NOMO-1 (cell line): ENCODE data around the gene EPSTI1.

Experiments used
- DNase-seq, 2 experiments: peaks; one replicate each; lab custom pipeline; 2025; ENCODE audit not compliant: unreplicated experiment in 2 of 2; lab: John Stamatoyannopoulos, UW

The EPSTI1 gene

GRCh38 chr13:42976066-42976465 lies 16.0 kb downstream of the EPSTI1 start:
- no peak for DNase-seq

GRCh38 chr13:42973581-42973980 lies 18.5 kb downstream of the EPSTI1 start:
- no peak for DNase-seq

GRCh38 chr13:42971691-42972347 lies 20.2 kb downstream of the EPSTI1 start:
- no peak for DNase-seq

- DNase-seq: peak in 1 of 2 experiments; percentile 55
Measured at GRCh38 chr13:42970824-42971690, 21.0 kb downstream of the EPSTI1 start.

- DNase-seq: peak; percentile 29 to 67
Measured at GRCh38 chr13:42969565-42970172, 22.4 kb downstream of the EPSTI1 start.

GRCh38 chr13:42968906-42969305 lies 23.1 kb downstream of the EPSTI1 start:
- DNase-seq: no peak

- DNase-seq: no peak
Measured at GRCh38 chr13:42967660-42968059, 24.4 kb downstream of the EPSTI1 start.

- no peak for DNase-seq
Measured at GRCh38 chr13:42965281-42965680, 26.8 kb downstream of the EPSTI1 start.

- no peak for DNase-seq
Measured at GRCh38 chr13:42964761-42965161, 27.3 kb downstream of the EPSTI1 start.

- DNase-seq: no peak
Measured at GRCh38 chr13:42959615-42960014, 32.4 kb downstream of the EPSTI1 start.

GRCh38 chr13:42957881-42958280 lies 34.2 kb downstream of the EPSTI1 start:
- no peak for DNase-seq

- DNase-seq: no peak
Measured at GRCh38 chr13:42950181-42950580, 41.9 kb downstream of the EPSTI1 start.

GRCh38 chr13:42947925-42948324 lies 44.1 kb downstream of the EPSTI1 start:
- no peak for DNase-seq

- DNase-seq: peak; percentile 71 to 80
Measured at GRCh38 chr13:42946927-42947326, 45.1 kb downstream of the EPSTI1 start.

- no peak for DNase-seq
Measured at GRCh38 chr13:42929886-42930535, 62.0 kb downstream of the EPSTI1 start.

- DNase-seq: no peak
Measured at GRCh38 chr13:42926555-42926954, 65.5 kb downstream of the EPSTI1 start.

GRCh38 chr13:42926043-42926442 lies 66.0 kb downstream of the EPSTI1 start:
- no peak for DNase-seq

GRCh38 chr13:42925626-42926025 lies 66.4 kb downstream of the EPSTI1 start:
- DNase-seq: no peak

- DNase-seq: no peak
Measured at GRCh38 chr13:42924344-42924743, 67.7 kb downstream of the EPSTI1 start.

- no peak for DNase-seq
Measured at GRCh38 chr13:42907745-42908144, 84.3 kb downstream of the EPSTI1 start.

GRCh38 chr13:42906257-42906656 lies 85.8 kb downstream of the EPSTI1 start:
- no peak for DNase-seq
